Measurements from ENCODE around the gene RANBP3.

DNA sequence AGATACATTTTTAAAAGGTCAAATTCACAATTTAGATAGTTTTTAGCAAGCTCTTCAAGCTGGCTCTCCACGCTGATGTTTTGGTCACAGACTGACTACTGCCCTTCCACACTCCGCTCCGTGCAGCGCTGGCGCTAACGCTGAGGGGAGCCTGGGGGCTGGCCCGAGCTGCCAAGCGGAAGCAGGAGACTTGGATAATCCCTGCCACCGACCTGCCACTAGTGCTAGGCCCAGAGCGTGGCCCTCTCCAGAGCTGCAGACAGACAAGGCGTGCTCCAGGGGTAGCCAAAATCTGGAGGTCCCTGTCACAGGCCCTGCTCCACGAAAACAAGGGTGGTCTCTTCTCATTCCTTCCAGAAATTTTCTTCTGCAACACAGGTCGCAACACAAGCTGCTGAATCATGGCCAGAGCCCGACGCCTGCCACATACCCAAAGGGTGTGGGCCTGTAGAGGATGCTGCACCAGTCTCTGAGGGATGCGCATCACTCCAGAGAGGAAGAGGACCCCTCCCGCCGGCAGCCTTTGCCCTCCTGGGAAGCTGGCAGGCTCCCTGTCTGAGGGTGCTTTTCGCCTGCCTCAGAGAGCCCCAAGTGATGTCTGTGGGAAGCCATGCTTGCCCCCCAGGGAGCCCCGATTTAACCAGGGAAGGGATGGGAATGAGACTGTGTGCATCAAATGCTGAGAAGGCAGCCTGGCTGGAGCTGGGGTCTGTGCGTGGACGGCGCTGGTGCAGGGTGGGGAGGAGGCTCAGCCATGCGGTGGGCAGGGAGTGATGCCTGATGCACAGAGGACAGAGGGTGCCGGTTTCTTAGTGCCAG is 42.3 kb downstream of the RANBP3 start:
- TF ChIP-seq, protein P1, sequence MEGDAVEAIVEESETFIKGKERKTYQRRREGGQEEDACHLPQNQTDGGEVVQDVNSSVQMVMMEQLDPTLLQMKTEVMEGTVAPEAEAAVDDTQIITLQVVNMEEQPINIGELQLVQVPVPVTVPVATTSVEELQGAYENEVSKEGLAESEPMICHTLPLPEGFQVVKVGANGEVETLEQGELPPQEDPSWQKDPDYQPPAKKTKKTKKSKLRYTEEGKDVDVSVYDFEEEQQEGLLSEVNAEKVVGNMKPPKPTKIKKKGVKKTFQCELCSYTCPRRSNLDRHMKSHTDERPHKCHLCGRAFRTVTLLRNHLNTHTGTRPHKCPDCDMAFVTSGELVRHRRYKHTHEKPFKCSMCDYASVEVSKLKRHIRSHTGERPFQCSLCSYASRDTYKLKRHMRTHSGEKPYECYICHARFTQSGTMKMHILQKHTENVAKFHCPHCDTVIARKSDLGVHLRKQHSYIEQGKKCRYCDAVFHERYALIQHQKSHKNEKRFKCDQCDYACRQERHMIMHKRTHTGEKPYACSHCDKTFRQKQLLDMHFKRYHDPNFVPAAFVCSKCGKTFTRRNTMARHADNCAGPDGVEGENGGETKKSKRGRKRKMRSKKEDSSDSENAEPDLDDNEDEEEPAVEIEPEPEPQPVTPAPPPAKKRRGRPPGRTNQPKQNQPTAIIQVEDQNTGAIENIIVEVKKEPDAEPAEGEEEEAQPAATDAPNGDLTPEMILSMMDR (IDR thresholded peaks at IDR 0.05): no peak
- no peak for TF ChIP-seq ZFX (IDR thresholded peaks at IDR 0.05; ENCODE audit: borderline replicate concordance)
